ENCODE results near the gene MYO10. TPM values are rescaled to one million over a fixed set of nuclear protein-coding genes. Genes with fewer than 3 reads are reported as not detected.

The MYO10 gene
- total and polyA plus RNA-seq, 2 donors (not counting 3 experiments of a cell fraction or from before 2014, with no cell fraction given), result 36.0 to 148 TPM

DNA sequence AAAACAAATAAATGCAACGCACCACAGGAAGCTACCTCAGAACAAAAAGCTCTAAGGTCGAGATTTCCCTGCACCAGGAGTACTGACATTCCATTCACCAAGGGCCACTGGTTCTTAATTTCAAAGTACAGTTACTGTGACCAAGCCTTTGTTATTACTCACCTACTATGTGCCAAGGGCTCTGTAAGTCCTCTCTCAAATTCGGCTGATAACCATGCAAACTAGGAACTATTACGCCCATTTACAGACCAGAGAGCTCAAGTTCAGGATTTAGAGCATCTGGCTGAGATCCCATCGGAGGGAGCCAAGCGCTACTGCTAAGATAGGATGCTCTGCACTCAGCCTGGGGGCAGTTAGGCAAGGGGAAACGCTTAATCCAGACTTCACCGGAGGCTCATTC, 5.6 kb downstream of the MYO10 start:
- peaks cover 96% of the 10 kb centered on the region for H3K79me2 ChIP-seq (ENCODE audit: control insufficient read depth, insufficient read depth, low read length)
- H3K9ac ChIP-seq (replicated peaks; ENCODE audit: extremely low read depth, insufficient read depth, low read length), result no peak overlapping the region
- H4K20me1 ChIP-seq (replicated peaks; ENCODE audit: control insufficient read depth, extremely low read depth, insufficient read depth, low read length), result peaks cover 27% of the 10 kb centered on the region
- H3K4me1 ChIP-seq (ENCODE audit: control insufficient read depth, extremely low read depth, insufficient read depth, low read length), result peaks cover 38% of the 10 kb centered on the region
- no peaks in the 10 kb centered on the region for H3K27me3 ChIP-seq (ENCODE audit: control insufficient read depth in 2 of 2, insufficient read depth in 2 of 2, low read length in 2 of 2)
- DNase-seq (ENCODE audit: low read depth, low spot score) (no peak), FAIRE-seq (no peak)
- POLR2A ChIA-PET, result interaction anchor here (0.6 kb wide), 1 partner anchor 243 kb away, joined by 3 read pairs; no protein-coding TSS in a partner anchor
- H3K9me1 ChIP-seq (replicated peaks; ENCODE audit: control insufficient read depth, extremely low read depth, insufficient read depth, low read length), result no peaks in the 10 kb centered on the region
- H3K36me3 ChIP-seq (ENCODE audit: control insufficient read depth in 2 of 2, extremely low read depth in 1 of 2, insufficient read depth in 2 of 2, low read length in 2 of 2), result peaks cover 0 to 4% of the 10 kb centered on the region in 2 experiments
- TF ChIP-seq FOS (IDR thresholded peaks at IDR 0.05; ENCODE audit: borderline replicate concordance, insufficient read depth, low read length) (no peak), POLR2AphosphoS5 (IDR thresholded peaks at IDR 0.05; ENCODE audit: insufficient read depth, low read depth, low read length) (no peak), POLR2A (IDR thresholded peaks at IDR 0.05; ENCODE audit: low read depth, low read length) (no peak), GATA2 (IDR thresholded peaks at IDR 0.05; ENCODE audit: insufficient read depth, insufficient read length, low read depth, low read length) (no peak), EZH2 (IDR thresholded peaks at IDR 0.05; ENCODE audit: borderline replicate concordance, low read depth, low read length, severe bottlenecking) (no peak), JUN (IDR thresholded peaks at IDR 0.05; ENCODE audit: borderline replicate concordance, insufficient read depth, insufficient read length, low read depth) (no peak), CTCF (IDR thresholded peaks at IDR 0.05; ENCODE audit: extremely low read depth in 1 of 2, insufficient read depth in 1 of 2, low read depth in 1 of 2, low read length in 2 of 2) (no peak)
- TF ChIP-seq, protein P1, sequence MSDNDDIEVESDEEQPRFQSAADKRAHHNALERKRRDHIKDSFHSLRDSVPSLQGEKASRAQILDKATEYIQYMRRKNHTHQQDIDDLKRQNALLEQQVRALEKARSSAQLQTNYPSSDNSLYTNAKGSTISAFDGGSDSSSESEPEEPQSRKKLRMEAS (IDR thresholded peaks at IDR 0.05; ENCODE audit: insufficient read depth, insufficient read length), result no peak
- dilution Hi-C loops (cut with MboI; ENCODE audit: extremely low pct_ligation_motif_present, low sequenced_read_pairs), result no loop called here
- H3K27ac ChIP-seq (ENCODE audit: insufficient read depth, low read depth, low read length), result no peak overlapping the region
- H3K9me3 ChIP-seq (replicated peaks; ENCODE audit: control insufficient read depth, insufficient read depth, low read length), result no peaks in the 10 kb centered on the region
- H3K4me3 ChIP-seq (replicated peaks in 1 of 3; ENCODE audit: insufficient read depth in 1 of 3, low read depth in 1 of 3, low read length in 3 of 3), result no peak overlapping the region
- no TSS peak for BruUV-seq (replicated peaks)
- peak overlapping the region; percentile 44 for H3K4me2 ChIP-seq (ENCODE audit: insufficient read depth, low read length)
- intact Hi-C loops (cut with micrococcal nuclease), result loop anchor here (10.0 kb wide), 1 partner anchor 236 kb away; no protein-coding TSS in a partner anchor
- CTCF ChIA-PET, result interaction anchor here (1.5 to 12.0 kb wide), 7 partner anchors 15 to 259 kb away, joined by 3 to 257 read pairs (median 6); no protein-coding TSS in a partner anchor
- H2AFZ ChIP-seq (ENCODE audit: low read depth, low read length), result no peak overlapping the region
